ENCODE measurements around the gene SLC20A1. TPM values are rescaled to one million over a fixed set of nuclear protein-coding genes. Genes with fewer than 3 reads are reported as not detected.
"Not testable (repeated sequence)": the region's sequence is repeated elsewhere in the genome, so short reads cannot be mapped to it uniquely, and the experiment has no call there.

Gene SLC20A1
- total RNA-seq, 5 donors from 2014 or later (not counting 1 experiment from before 2014, with no cell fraction given), result 65.8 to 135 (median 83.0) TPM

GRCh38 chr2:112612283-112612682, 33.5 kb upstream of the SLC20A1 start:
- H3K4me3 ChIP-seq (ENCODE audit: control insufficient read depth in 1 of 2, extremely low read depth in 1 of 2, low read length in 1 of 2); POLR2A ChIA-PET; H3K27ac ChIP-seq (ENCODE audit: low read length); H3K27me3 ChIP-seq (replicated peaks in 1 of 2; ENCODE audit: control insufficient read depth in 2 of 2, extremely low read depth in 1 of 2, insufficient read depth in 2 of 2, low read length in 1 of 2); H3K4me3 Mint-ChIP-seq; H3K4me1 ChIP-seq (ENCODE audit: control insufficient read depth in 1 of 2, extremely low read depth in 1 of 2, insufficient read depth in 2 of 2, low read length in 2 of 2); H3K9me3 ChIP-seq; H3K36me3 ChIP-seq (ENCODE audit: control insufficient read depth in 2 of 2, extremely low read depth in 1 of 2, insufficient read depth in 1 of 2, low read length in 1 of 2); DNase-seq; H3K27me3 Mint-ChIP-seq; H3K4me1 Mint-ChIP-seq; H3K27ac Mint-ChIP-seq; H3K9me3 Mint-ChIP-seq; CTCF ChIA-PET; ATAC-seq (replicated peaks in 1 of 4): not testable (repeated sequence)
- WGBS (ENCODE audit: insufficient coverage), result no CpG with 5 or more reads among the region's 1 CpG
- H3K36me3 Mint-ChIP-seq, result peaks cover 10% of the 10 kb centered on the region

GRCh38 chr2:112614201-112614840, 31.4 kb upstream of the SLC20A1 start:
- H3K27me3 Mint-ChIP-seq, result peaks cover 0 to 2% of the 10 kb centered on the region in 2 donors
- Histone ChIP-seq H3K36me3 (ENCODE audit: control insufficient read depth in 2 of 2, extremely low read depth in 1 of 2, insufficient read depth in 1 of 2, low read length in 1 of 2) (no peaks in the 10 kb centered on the region), H3K4me3 (ENCODE audit: control insufficient read depth in 1 of 2, extremely low read depth in 1 of 2, low read length in 1 of 2) (no peak overlapping the region), H3K9me3 (no peaks in the 10 kb centered on the region), H3K27me3 (replicated peaks in 1 of 2; ENCODE audit: control insufficient read depth in 2 of 2, extremely low read depth in 1 of 2, insufficient read depth in 2 of 2, low read length in 1 of 2) (peaks cover 0 to 9% of the 10 kb centered on the region in 2 experiments), H3K27ac (ENCODE audit: low read length) (no peak overlapping the region), H3K4me1 (ENCODE audit: control insufficient read depth in 1 of 2, extremely low read depth in 1 of 2, insufficient read depth in 2 of 2, low read length in 2 of 2) (no peaks in the 10 kb centered on the region)
- CTCF ChIA-PET, result no interaction called here
- H3K36me3 Mint-ChIP-seq, result peaks cover 10% of the 10 kb centered on the region
- WGBS (ENCODE audit: insufficient coverage), result 78% methylated on average over 13 of the region's 13 CpGs
- no peaks in the 10 kb centered on the region for H3K4me1 Mint-ChIP-seq
- ATAC-seq (replicated peaks in 1 of 4) (no peak), DNase-seq (no peak)
- POLR2A ChIA-PET, result interaction anchor here in 1 of 2 donors (0.7 kb wide), 1 partner anchor 1499 kb away, joined by 3 read pairs; no protein-coding TSS in a partner anchor
- no peak overlapping the region for H3K27ac Mint-ChIP-seq
- peaks cover 0 to 3% (median 0%) of the 10 kb centered on the region in 3 donors for H3K9me3 Mint-ChIP-seq
- no peak overlapping the region for H3K4me3 Mint-ChIP-seq

- Histone ChIP-seq H3K27me3 (replicated peaks in 1 of 2; ENCODE audit: control insufficient read depth in 2 of 2, extremely low read depth in 1 of 2, insufficient read depth in 2 of 2, low read length in 1 of 2) (peaks cover 0 to 9% of the 10 kb centered on the region in 2 experiments), H3K27ac (ENCODE audit: low read length) (no peak overlapping the region), H3K9me3 (no peaks in the 10 kb centered on the region), H3K4me1 (ENCODE audit: control insufficient read depth in 1 of 2, extremely low read depth in 1 of 2, insufficient read depth in 2 of 2, low read length in 2 of 2) (no peaks in the 10 kb centered on the region), H3K4me3 (ENCODE audit: control insufficient read depth in 1 of 2, extremely low read depth in 1 of 2, low read length in 1 of 2) (no peak overlapping the region), H3K36me3 (ENCODE audit: control insufficient read depth in 2 of 2, extremely low read depth in 1 of 2, insufficient read depth in 1 of 2, low read length in 1 of 2) (no peaks in the 10 kb centered on the region)
- no peak for ATAC-seq (replicated peaks in 1 of 4)
- ChIA-PET CTCF (no interaction called here), POLR2A (interaction anchor here in 1 of 2 donors (0.6 kb wide), 1 partner anchor 8 kb away, joined by 8 read pairs; no protein-coding TSS in a partner anchor)
- no peak overlapping the region for H3K4me3 Mint-ChIP-seq
- H3K9me3 Mint-ChIP-seq, result no peaks in the 10 kb centered on the region
- no peak for DNase-seq
- no peaks in the 10 kb centered on the region for H3K4me1 Mint-ChIP-seq
- peaks cover 0 to 2% of the 10 kb centered on the region in 2 donors for H3K27me3 Mint-ChIP-seq
- peaks cover 10% of the 10 kb centered on the region for H3K36me3 Mint-ChIP-seq
- 90% methylated on average over 4 of the region's 8 CpGs for WGBS (ENCODE audit: insufficient coverage)
- no peak overlapping the region for H3K27ac Mint-ChIP-seq
Observed at GRCh38 chr2:112615051-112615450, 30.7 kb upstream of the SLC20A1 start.

- H3K9me3 Mint-ChIP-seq; H3K4me1 Mint-ChIP-seq; H3K27me3 Mint-ChIP-seq; CTCF ChIA-PET; H3K27ac ChIP-seq (ENCODE audit: low read length); H3K4me3 Mint-ChIP-seq; DNase-seq; H3K27ac Mint-ChIP-seq; H3K27me3 ChIP-seq (replicated peaks in 1 of 2; ENCODE audit: control insufficient read depth in 2 of 2, extremely low read depth in 1 of 2, insufficient read depth in 2 of 2, low read length in 1 of 2); H3K4me3 ChIP-seq (ENCODE audit: control insufficient read depth in 1 of 2, extremely low read depth in 1 of 2, low read length in 1 of 2); ATAC-seq (replicated peaks in 1 of 4); H3K4me1 ChIP-seq (ENCODE audit: control insufficient read depth in 1 of 2, extremely low read depth in 1 of 2, insufficient read depth in 2 of 2, low read length in 2 of 2); H3K36me3 ChIP-seq (ENCODE audit: control insufficient read depth in 2 of 2, extremely low read depth in 1 of 2, insufficient read depth in 1 of 2, low read length in 1 of 2); H3K9me3 ChIP-seq: not testable (repeated sequence)
- 100% methylated on average over 1 of the region's 2 CpGs for WGBS (ENCODE audit: insufficient coverage)
- POLR2A ChIA-PET, result interaction anchor here in 1 of 2 donors (0.6 kb wide), 1 partner anchor 9 kb away, joined by 8 read pairs; no protein-coding TSS in a partner anchor
- H3K36me3 Mint-ChIP-seq, result peaks cover 10% of the 10 kb centered on the region
Observed at GRCh38 chr2:112615798-112616197, 29.9 kb upstream of the SLC20A1 start.

- no peaks in the 10 kb centered on the region for H3K9me3 ChIP-seq
- ATAC-seq (replicated peaks in 1 of 4) (no peak), DNase-seq (no peak)
- H3K9me3 Mint-ChIP-seq, result no peaks in the 10 kb centered on the region
- no CpG with 5 or more reads among the region's 6 CpGs for WGBS (ENCODE audit: insufficient coverage)
- ChIA-PET POLR2A (no interaction called here), CTCF (interaction anchor here in 1 of 2 donors (0.6 kb wide), 1 partner anchor 66 kb away, joined by 3 read pairs; no protein-coding TSS in a partner anchor)
- no peak overlapping the region for H3K4me3 ChIP-seq (ENCODE audit: control insufficient read depth in 1 of 2, extremely low read depth in 1 of 2, low read length in 1 of 2)
- no peaks in the 10 kb centered on the region for H3K36me3 ChIP-seq (ENCODE audit: control insufficient read depth in 2 of 2, extremely low read depth in 1 of 2, insufficient read depth in 1 of 2, low read length in 1 of 2)
- H3K27ac ChIP-seq (ENCODE audit: low read length), result no peak overlapping the region
- H3K4me1 ChIP-seq (ENCODE audit: control insufficient read depth in 1 of 2, extremely low read depth in 1 of 2, insufficient read depth in 2 of 2, low read length in 2 of 2), result no peaks in the 10 kb centered on the region
- H3K27me3 Mint-ChIP-seq, result no peaks in the 10 kb centered on the region
- H3K36me3 Mint-ChIP-seq, result peaks cover 10% of the 10 kb centered on the region
- H3K27ac Mint-ChIP-seq, result no peak overlapping the region
- peaks cover 0 to 9% of the 10 kb centered on the region in 2 experiments for H3K27me3 ChIP-seq (replicated peaks in 1 of 2; ENCODE audit: control insufficient read depth in 2 of 2, extremely low read depth in 1 of 2, insufficient read depth in 2 of 2, low read length in 1 of 2)
- H3K4me3 Mint-ChIP-seq, result no peak overlapping the region
- H3K4me1 Mint-ChIP-seq, result no peaks in the 10 kb centered on the region
Observed at GRCh38 chr2:112618383-112618782, 27.4 kb upstream of the SLC20A1 start.

GRCh38 chr2:112621790-112622527, 23.8 kb upstream of the SLC20A1 start:
- no peak overlapping the region for H3K4me3 Mint-ChIP-seq
- Histone ChIP-seq H3K4me3 (ENCODE audit: control insufficient read depth in 1 of 2, extremely low read depth in 1 of 2, low read length in 1 of 2) (no peak overlapping the region), H3K27me3 (replicated peaks in 1 of 2; ENCODE audit: control insufficient read depth in 2 of 2, extremely low read depth in 1 of 2, insufficient read depth in 2 of 2, low read length in 1 of 2) (no peaks in the 10 kb centered on the region), H3K27ac (ENCODE audit: low read length) (no peak overlapping the region), H3K4me1 (ENCODE audit: control insufficient read depth in 1 of 2, extremely low read depth in 1 of 2, insufficient read depth in 2 of 2, low read length in 2 of 2) (peaks cover 12 to 32% of the 10 kb centered on the region in 2 experiments), H3K36me3 (ENCODE audit: control insufficient read depth in 2 of 2, extremely low read depth in 1 of 2, insufficient read depth in 1 of 2, low read length in 1 of 2) (no peaks in the 10 kb centered on the region), H3K9me3 (no peaks in the 10 kb centered on the region)
- POLR2A ChIA-PET, result interaction anchor here in 1 of 2 donors (0.7 kb wide), 1 partner anchor 66 kb away, joined by 6 read pairs; no protein-coding TSS in a partner anchor
- no peaks in the 10 kb centered on the region for H3K36me3 Mint-ChIP-seq
- H3K9me3 Mint-ChIP-seq, result no peaks in the 10 kb centered on the region
- CTCF ChIA-PET, result interaction anchor here in 1 of 2 donors (0.8 kb wide), 1 partner anchor 25 kb away, joined by 8 read pairs; no protein-coding TSS in a partner anchor
- H3K27ac Mint-ChIP-seq, result no peak overlapping the region
- DNase-seq (no peak), ATAC-seq (replicated peaks in 1 of 4) (no peak)
- 97% methylated on average over 18 of the region's 22 CpGs for WGBS (ENCODE audit: insufficient coverage)
- H3K4me1 Mint-ChIP-seq, result peaks cover 26 to 33% (median 27%) of the 10 kb centered on the region in 3 donors
- no peaks in the 10 kb centered on the region for H3K27me3 Mint-ChIP-seq

All from T-cell (primary cell).